H1 (cell line): ENCODE data around the gene MAST2. TPM values are rescaled to one million over a fixed set of nuclear protein-coding genes. Genes with fewer than 3 reads are reported as not detected.

Experiments
- EZH2 ChIP-seq: fragments of 200-600 bp; sonication (generic); IDR thresholded peaks from 2 replicates; pipeline ENCODE4 v1.7.1; 2012; ENCODE audit warnings: low read depth, mild to moderate bottlenecking, moderate library complexity, low read length, inconsistent platforms; ENCODE audit not compliant: severe bottlenecking
- FOSL1 ChIP-seq: IDR thresholded peaks from 2 replicates; pipeline ENCODE4 v1.6.1; 2011; ENCODE audit warnings: mild to moderate bottlenecking, low read depth, low read length, moderate library complexity; ENCODE audit not compliant: insufficient read depth
- HDAC2 ChIP-seq, 2 experiments: fragments of 300-600 bp in 1 of 2; sonication (generic) in 1 of 2; IDR thresholded peaks; 2 replicates each; pipeline ENCODE4 v1.6.1; 2011 to 2012; ENCODE audit warnings: low read depth in 2 of 2, low read length in 2 of 2, mild to moderate bottlenecking in 2 of 2, moderate library complexity in 2 of 2, borderline replicate concordance in 1 of 2, inconsistent platforms in 1 of 2
- PHF8 ChIP-seq: fragments of 200-600 bp; sonication (generic); conservative IDR thresholded peaks from 2 replicates; pipeline ENCODE4 v1.7.1; 2012; ENCODE audit warnings: low read depth, mild to moderate bottlenecking, inconsistent platforms, low read length, moderate library complexity
- TBP ChIP-seq: IDR thresholded peaks from 2 replicates; pipeline ENCODE4 v1.6.1; 2011; ENCODE audit warnings: low read depth, low read length, improper control_type of control experiment
- polyA plus RNA-seq, 7 experiments: library from polyadenylated mRNA; depleted of rRNA in 3 of 7; stranded (reverse) in 5 of 7; unstranded in 2 of 7; fragments of >200 nt in 5 of 7; fragments of 200-250 nt in 2 of 7; gene quantifications; 1 replicate in 5 of 7; 2 replicates in 1 of 7; 4 replicates in 1 of 7; pipeline versions ENCODE4 v1.2.1 to v1.2.3, GENCODE V29; 2011 to 2013; ENCODE audit warnings: missing spikeins in 2 of 7, mixed read lengths in 2 of 7
- total RNA-seq: library from RNA; stranded (reverse); fragmentation: NEBNext Ultra II Directional; extraction: Animal tissue kit (Norgen Biotek cat#: 25700); gene quantifications from 2 replicates; pipeline ENCODE4 v1.2.1, GENCODE V29; 2021

MAST2 gene
- total and polyA plus RNA-seq, 2 of the 8 experiments (the other 6 are each of a cell fraction or from before 2014, with no cell fraction given): 20.5 to 35.4 TPM

DNA sequence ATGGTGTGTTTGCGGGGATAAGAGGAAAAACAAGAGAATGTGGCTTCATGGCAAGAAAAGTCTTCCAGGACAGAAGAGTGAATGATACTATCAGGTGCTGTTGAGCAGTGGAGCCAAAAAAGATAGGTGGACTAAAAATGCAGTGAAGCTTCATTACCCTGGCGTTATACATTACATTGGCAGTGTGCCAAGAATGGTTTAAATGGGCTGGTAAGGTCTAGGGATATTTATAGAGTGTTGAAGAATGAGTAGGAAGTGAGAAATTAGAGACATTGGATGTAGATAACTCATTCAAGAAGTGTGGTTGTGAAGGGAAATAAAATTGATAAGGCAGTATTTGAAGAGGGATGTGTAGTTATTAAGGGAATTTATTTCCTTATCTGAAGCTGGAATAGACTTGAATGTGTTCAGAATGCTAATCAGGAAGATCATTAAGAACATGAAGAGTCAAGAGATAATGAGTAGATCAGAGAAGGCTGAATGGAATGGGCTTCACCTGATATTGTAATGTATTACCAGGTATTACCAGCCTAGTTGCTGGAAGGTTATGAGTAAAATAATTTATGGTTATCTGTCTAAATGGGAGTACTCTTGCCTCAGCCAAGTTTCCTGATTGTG is 72.7 kb downstream of the MAST2 start (continued):
- TF ChIP-seq PHF8: no peak
- TF ChIP-seq FOSL1: no peak
- TF ChIP-seq HDAC2 (IDR thresholded peaks at IDR 0.05; ENCODE audit: borderline replicate concordance in 1 of 2, low read depth in 2 of 2, low read length in 2 of 2): no peak
- no peak for TF ChIP-seq EZH2
- TF ChIP-seq TBP: no peak
